A549 (cell line): Measurements from ENCODE around the gene SCPEP1. TPM values are rescaled to one million over a fixed set of nuclear protein-coding genes. Genes with fewer than 3 reads are reported as not detected.

Experiments
- ATAC-seq, 2 experiments: fragments of 200-7000 bp in 1 of 2; fragments of >200 bp in 1 of 2; cut with Nextera tagmentation in 1 of 2; cut with Tn5 transposase in 1 of 2; 3 replicates each; pipeline versions ENCODE4 v1.8.0 to v1.9.1; 2018 to 2020; ENCODE audit warnings: mild to moderate bottlenecking in 1 of 2, moderate library complexity in 1 of 2
- CTCF ChIA-PET: fragments of 300-600 bp; sonication (Branson Sonifier 250); formaldehyde crosslinking; extraction: SDS; loops from one replicate; lab custom pipeline; 2021; ENCODE audit warnings: antibody characterized with exemption, inconsistent platforms; lab: Yijun Ruan, JAX
- POLR2A ChIA-PET: fragments of 350-600 bp; formaldehyde crosslinking; extraction: SDS; loops from one replicate; lab custom pipeline; 2021; ENCODE audit warnings: antibody characterized with exemption, inconsistent platforms; lab: Yijun Ruan, JAX
- DNase-seq, 2 experiments: peaks; one replicate each; pipeline versions ENCODE4 v3.0.0 to v3.0.0-alpha.2; 2011 to 2016; ENCODE audit warnings: low read depth in 1 of 2, low spot score in 1 of 2
- FAIRE-seq: peaks from 2 replicates; lab custom pipeline; 2011; peaks lifted over from hg19 to GRCh38; lab: Jason Lieb, UNC
- H3K27ac ChIP-seq, 2 experiments: fragments of >200 bp; sonication (Bioruptor Twin); formaldehyde crosslinking; 3 replicates each; pipeline ENCODE4 v1.5.1; 2016 to 2017
- H3K4me1 ChIP-seq: fragments of >200 bp; sonication (Bioruptor Twin); formaldehyde crosslinking; 3 replicates; pipeline ENCODE4 v1.6.1; 2016
- H3K4me2 ChIP-seq: fragments of >200 bp; sonication (Bioruptor Twin); formaldehyde crosslinking; 3 replicates; pipeline ENCODE4 v1.6.1; 2016
- H3K4me3 ChIP-seq: fragments of >200 bp; sonication (Bioruptor Twin); formaldehyde crosslinking; 3 replicates; pipeline ENCODE4 v1.5.1; 2016
- H3K9me3 ChIP-seq: fragments of >200 bp; sonication (Bioruptor Twin); formaldehyde crosslinking; 3 replicates; pipeline ENCODE4 v1.6.1; 2016
- CBX2 ChIP-seq: fragments of 200-600 bp; sonication (generic); IDR thresholded peaks from 2 replicates; pipeline ENCODE4 v1.6.1; 2016; ENCODE audit warnings: low read depth, mild to moderate bottlenecking, borderline replicate concordance
- CBX8 ChIP-seq: fragments of 200-600 bp; sonication (generic); IDR thresholded peaks from 2 replicates; pipeline ENCODE4 v1.6.1; 2016
- EHF ChIP-seq: fragments of 250-450 bp; sonication (Bioruptor Pico); IDR thresholded peaks from 2 replicates; pipeline ENCODE4 v1.5.0; 2020; ENCODE audit warnings: mild to moderate bottlenecking
- EHMT2 ChIP-seq: fragments of 200-600 bp; sonication (generic); IDR thresholded peaks from 2 replicates; pipeline ENCODE4 v1.6.1; 2016; ENCODE audit warnings: antibody characterized with exemption, low read depth, mild to moderate bottlenecking, moderate library complexity
- ESRRA ChIP-seq: fragments of 150-350 bp; IDR thresholded peaks from 2 replicates; pipeline ENCODE4 v1.6.1; 2014; ENCODE audit warnings: mild to moderate bottlenecking, low read length, borderline replicate concordance
- FOSB ChIP-seq: fragments of 250-450 bp; sonication (Bioruptor Pico); IDR thresholded peaks from 2 replicates; pipeline ENCODE4 v1.5.0; 2020; ENCODE audit warnings: mild to moderate bottlenecking, moderate library complexity
- FOXS1 ChIP-seq: fragments of 250-450 bp; sonication (Bioruptor Pico); IDR thresholded peaks from 2 replicates; pipeline ENCODE4 v1.5.0; 2020; ENCODE audit warnings: mild to moderate bottlenecking, moderate library complexity
- GATA3 ChIP-seq: IDR thresholded peaks from 2 replicates; pipeline ENCODE4 v1.6.1; 2012; ENCODE audit warnings: borderline replicate concordance
- HOXA7 ChIP-seq: fragments of 250-450 bp; sonication (Bioruptor Pico); IDR thresholded peaks from 2 replicates; pipeline ENCODE4 v1.5.0; 2020; ENCODE audit warnings: mild to moderate bottlenecking, moderate library complexity
- KDM1A ChIP-seq: fragments of 200-600 bp; sonication (generic); IDR thresholded peaks from 2 replicates; pipeline ENCODE4 v1.6.1; 2016; ENCODE audit warnings: low read depth, mild to moderate bottlenecking
- MYC ChIP-seq: IDR thresholded peaks from 2 replicates; pipeline ENCODE4 v1.6.1; 2012; ENCODE audit warnings: mild to moderate bottlenecking, inconsistent platforms, low read length, improper control_type of control experiment, borderline replicate concordance
- NPAS2 ChIP-seq: fragments of 250-450 bp; sonication (Bioruptor Pico); IDR thresholded peaks from 2 replicates; pipeline ENCODE4 v1.8.0; 2022; ENCODE audit warnings: mild to moderate bottlenecking, moderate library complexity, borderline replicate concordance
- NR3C1 ChIP-seq: fragments of >200 bp; sonication (Bioruptor Twin); formaldehyde crosslinking; IDR thresholded peaks from 3 replicates; pipeline ENCODE4 v1.6.1; 2017
- PHF8 ChIP-seq: fragments of 200-600 bp; sonication (generic); IDR thresholded peaks from 2 replicates; pipeline ENCODE4 v1.6.1; 2016; ENCODE audit warnings: low read depth, mild to moderate bottlenecking, antibody characterized with exemption, moderate library complexity, borderline replicate concordance
- RAD21 ChIP-seq, 2 experiments: fragments of >200 bp in 1 of 2; sonication (Bioruptor Twin) in 1 of 2; formaldehyde crosslinking in 1 of 2; IDR thresholded peaks in 1 of 2; conservative IDR thresholded peaks in 1 of 2; 2 replicates in 1 of 2; 3 replicates in 1 of 2; pipeline ENCODE4 v1.6.1; 2012 to 2018; ENCODE audit warnings: inconsistent platforms in 1 of 2
- RARB ChIP-seq: fragments of 250-450 bp; sonication (Bioruptor Pico); IDR thresholded peaks from 2 replicates; pipeline ENCODE4 v1.8.0; 2021; ENCODE audit warnings: mild to moderate bottlenecking, moderate library complexity
- RFX5 ChIP-seq: fragments of 450-650 bp; IDR thresholded peaks from 2 replicates; pipeline ENCODE4 v1.7.1; 2014; ENCODE audit warnings: antibody characterized with exemption, mild to moderate bottlenecking, moderate library complexity
- RNF2 ChIP-seq: fragments of 200-600 bp; sonication (generic); IDR thresholded peaks from 2 replicates; pipeline ENCODE4 v1.6.1; 2016; ENCODE audit warnings: low read depth, mild to moderate bottlenecking, antibody characterized with exemption, moderate library complexity, borderline replicate concordance
- SMC3 ChIP-seq: fragments of >200 bp; sonication (Bioruptor Twin); formaldehyde crosslinking; IDR thresholded peaks from 3 replicates; pipeline ENCODE4 v1.6.1; 2018; ENCODE audit warnings: inconsistent platforms
- TFCP2L1 ChIP-seq: fragments of 250-450 bp; sonication (Bioruptor Pico); IDR thresholded peaks from 2 replicates; pipeline ENCODE4 v1.5.0; 2021; ENCODE audit warnings: mild to moderate bottlenecking
- ZSCAN20 ChIP-seq: fragments of 250-450 bp; sonication (Bioruptor Pico); IDR thresholded peaks from 2 replicates; pipeline ENCODE4 v1.8.0; 2022; ENCODE audit warnings: mild to moderate bottlenecking, moderate library complexity
- WGBS: methylation state at CpG from one replicate; pipeline ENCODE4 v1.1.6; 2017; ENCODE audit errors: missing lambda C conversion rate; 5-methylcytosine and 5-hydroxymethylcytosine counted together
- polyA plus RNA-seq, 4 experiments: library from polyadenylated mRNA; depleted of rRNA in 3 of 4; stranded (reverse); fragments of >200 nt; fragmentation: RNase III in 1 of 4; extraction: RNeasy Plus Mini Kit Qiagen cat#74134 plus additional on column Dnase treatment in 1 of 4; gene quantifications; 2 replicates in 3 of 4; 3 replicates in 1 of 4; pipeline ENCODE4 v1.2.3, GENCODE V29; 2011 to 2017
- TF ChIP-seq, protein P1 (sequence below): fragments of 450-650 bp; IDR thresholded peaks from 2 replicates; pipeline ENCODE4 v1.6.1; 2014; ENCODE audit warnings: antibody characterized with exemption
- TF ChIP-seq, protein P2 (sequence below): fragments of 150-350 bp; IDR thresholded peaks from 2 replicates; pipeline ENCODE4 v1.6.1; 2014; ENCODE audit warnings: low read depth, mild to moderate bottlenecking, low read length
- TF ChIP-seq, protein P3 (sequence below): fragments of 250-450 bp; sonication (Bioruptor Pico); IDR thresholded peaks from 2 replicates; pipeline ENCODE4 v1.5.0; 2020; ENCODE audit warnings: low read depth, mild to moderate bottlenecking, moderate library complexity

Gene SCPEP1
- polyA plus RNA-seq, 2 of the 4 experiments (the other 2 are of a cell fraction): 44.5 to 45.0 TPM

DNA sequence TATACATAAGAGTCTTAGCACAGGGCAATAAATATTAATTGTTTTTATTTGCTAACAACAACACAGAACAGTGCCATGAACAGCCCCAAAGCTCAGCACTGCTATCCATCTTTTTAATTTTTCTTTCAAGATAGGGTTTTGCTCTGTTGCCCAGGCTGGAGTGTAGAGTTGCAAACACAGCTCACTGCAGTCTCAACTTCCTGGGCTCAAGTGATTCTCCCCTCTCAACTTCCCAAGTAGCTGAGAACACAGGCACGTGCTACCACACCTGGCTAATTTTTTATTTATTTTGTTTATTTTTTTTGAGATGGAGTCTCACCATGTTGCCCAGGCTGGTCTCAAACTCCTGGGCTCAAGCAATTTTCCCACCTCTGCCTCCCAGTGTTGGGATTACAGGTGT lies 59.5 kb downstream of the SCPEP1 start:
- TF ChIP-seq CBX2 (no peak), SMC3 (no peak), GATA3 (no peak), MYC (no peak), ESRRA (no peak), FOXS1 (CRISPR knock-in tag) (no peak), KDM1A (no peak), EHF (CRISPR knock-in tag) (no peak), NPAS2 (CRISPR knock-in tag) (no peak), NR3C1 (no peak), CBX8 (no peak)
- TF ChIP-seq, protein P1, sequence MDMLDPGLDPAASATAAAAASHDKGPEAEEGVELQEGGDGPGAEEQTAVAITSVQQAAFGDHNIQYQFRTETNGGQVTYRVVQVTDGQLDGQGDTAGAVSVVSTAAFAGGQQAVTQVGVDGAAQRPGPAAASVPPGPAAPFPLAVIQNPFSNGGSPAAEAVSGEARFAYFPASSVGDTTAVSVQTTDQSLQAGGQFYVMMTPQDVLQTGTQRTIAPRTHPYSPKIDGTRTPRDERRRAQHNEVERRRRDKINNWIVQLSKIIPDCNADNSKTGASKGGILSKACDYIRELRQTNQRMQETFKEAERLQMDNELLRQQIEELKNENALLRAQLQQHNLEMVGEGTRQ: no peak
- TF ChIP-seq, protein P2, sequence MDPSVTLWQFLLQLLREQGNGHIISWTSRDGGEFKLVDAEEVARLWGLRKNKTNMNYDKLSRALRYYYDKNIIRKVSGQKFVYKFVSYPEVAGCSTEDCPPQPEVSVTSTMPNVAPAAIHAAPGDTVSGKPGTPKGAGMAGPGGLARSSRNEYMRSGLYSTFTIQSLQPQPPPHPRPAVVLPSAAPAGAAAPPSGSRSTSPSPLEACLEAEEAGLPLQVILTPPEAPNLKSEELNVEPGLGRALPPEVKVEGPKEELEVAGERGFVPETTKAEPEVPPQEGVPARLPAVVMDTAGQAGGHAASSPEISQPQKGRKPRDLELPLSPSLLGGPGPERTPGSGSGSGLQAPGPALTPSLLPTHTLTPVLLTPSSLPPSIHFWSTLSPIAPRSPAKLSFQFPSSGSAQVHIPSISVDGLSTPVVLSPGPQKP: no peak
- WGBS: 44% methylated on average over 1 of the region's 1 CpG

DNA sequence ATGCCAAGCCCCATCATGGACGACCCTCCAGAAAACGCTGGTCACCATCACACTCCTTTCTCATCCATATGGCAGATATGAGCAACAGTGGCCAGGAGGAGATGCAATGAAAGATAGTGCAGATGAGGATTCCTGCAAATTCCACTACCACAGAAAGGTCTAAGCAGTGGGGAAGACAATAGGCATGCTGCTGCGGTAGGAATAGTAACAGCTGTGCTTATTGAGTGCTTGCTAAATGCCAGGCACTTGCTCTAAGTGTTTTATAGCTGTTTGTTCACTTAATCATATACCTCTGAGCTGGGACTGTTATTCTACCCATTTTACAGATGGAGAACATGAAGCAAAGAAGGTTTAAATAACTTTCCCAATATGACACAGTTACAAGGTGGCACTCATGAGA lies 60.6 kb downstream of the SCPEP1 start:
- TF ChIP-seq SMC3 (no peak), EHMT2 (no peak), TFCP2L1 (CRISPR knock-in tag) (no peak), HOXA7 (CRISPR knock-in tag) (no peak), CBX8 (no peak), ZSCAN20 (CRISPR knock-in tag) (no peak), RNF2 (no peak), NR3C1 (no peak), RAD21 (conservative IDR thresholded peaks at IDR 0.05 in 1 of 2, IDR thresholded peaks at IDR 0.05 in 1 of 2) (no peak), RFX5 (no peak), FOSB (no peak), PHF8 (no peak), RARB (CRISPR knock-in tag) (no peak), MYC (no peak)
- TF ChIP-seq, protein P3, sequence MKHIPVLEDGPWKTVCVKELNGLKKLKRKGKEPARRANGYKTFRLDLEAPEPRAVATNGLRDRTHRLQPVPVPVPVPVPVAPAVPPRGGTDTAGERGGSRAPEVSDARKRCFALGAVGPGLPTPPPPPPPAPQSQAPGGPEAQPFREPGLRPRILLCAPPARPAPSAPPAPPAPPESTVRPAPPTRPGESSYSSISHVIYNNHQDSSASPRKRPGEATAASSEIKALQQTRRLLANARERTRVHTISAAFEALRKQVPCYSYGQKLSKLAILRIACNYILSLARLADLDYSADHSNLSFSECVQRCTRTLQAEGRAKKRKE (CRISPR knock-in tag): no peak
- DNase-seq: no peak
- WGBS: 5% methylated on average over 3 of the region's 3 CpGs
- Histone ChIP-seq H3K4me2 (no peak overlapping the region), H3K27ac (no peak overlapping the region), H3K4me1 (peaks cover 5% of the 10 kb centered on the region; the same call in 1 of the 3 replicates), H3K9me3 (no peaks in the 10 kb centered on the region), H3K4me3 (no peak overlapping the region)
- no peak for FAIRE-seq
- ChIA-PET POLR2A (no interaction called here), CTCF (interaction anchor here (0.6 kb wide), 1 partner anchor 41 kb away, joined by 3 read pairs; no protein-coding TSS in a partner anchor)
- no peak for ATAC-seq

More for the DNA sequence above, 59.5 kb downstream of the SCPEP1 start:
- ATAC-seq (no peak), DNase-seq (no peak), FAIRE-seq (no peak)
- H3K4me3 ChIP-seq: no peak overlapping the region
- peaks cover 5% of the 10 kb centered on the region; the same call in 1 of the 3 replicates for H3K4me1 ChIP-seq
- H3K27ac ChIP-seq: no peak overlapping the region
- H3K4me2 ChIP-seq: no peak overlapping the region
- ChIA-PET POLR2A (no interaction called here), CTCF (no interaction called here)
- no peaks in the 10 kb centered on the region for H3K9me3 ChIP-seq
